ENCODE measurements around the gene NIPAL3. TPM values are rescaled to one million over a fixed set of nuclear protein-coding genes. Genes with fewer than 3 reads are reported as not detected.

The NIPAL3 gene
- total RNA-seq, 1 donor from 2014 or later: 30.1 TPM

- peaks cover 26% of the 10 kb centered on the region for H3K4me1 ChIP-seq
- H3K36me3 ChIP-seq: no peaks in the 10 kb centered on the region
- intact Hi-C loops (cut with micrococcal nuclease): loop anchor here (10.0 kb wide), 1 partner anchor 100 kb away; no protein-coding TSS in a partner anchor
- no peak for TF ChIP-seq CTCF (IDR thresholded peaks at IDR 0.05; ENCODE audit: borderline replicate concordance)
- no peaks in the 10 kb centered on the region for H3K9me3 ChIP-seq (replicated peaks)
- no peak overlapping the region for H3K27ac ChIP-seq (replicated peaks)
- no peak overlapping the region for H3K4me3 ChIP-seq
- H3K27me3 ChIP-seq (ENCODE audit: low read depth): no peaks in the 10 kb centered on the region
- no peak for DNase-seq
These were observed 89.0 kb downstream of the NIPAL3 start for GRCh38 chr1:24504560-24504959.

- no peak overlapping the region for H3K27ac ChIP-seq (replicated peaks)
- H3K9me3 ChIP-seq (replicated peaks): no peaks in the 10 kb centered on the region
- no peaks in the 10 kb centered on the region for H3K36me3 ChIP-seq
- DNase-seq: no peak
- no peaks in the 10 kb centered on the region for H3K27me3 ChIP-seq (ENCODE audit: low read depth)
- no peak for TF ChIP-seq CTCF (IDR thresholded peaks at IDR 0.05; ENCODE audit: borderline replicate concordance)
- no peak overlapping the region for H3K4me3 ChIP-seq
- intact Hi-C loops (cut with micrococcal nuclease): loop anchor here (10.0 kb wide), 1 partner anchor 101 kb away; no protein-coding TSS in a partner anchor
- peaks cover 26% of the 10 kb centered on the region for H3K4me1 ChIP-seq
These were observed 90.2 kb downstream of the NIPAL3 start for GRCh38 chr1:24505816-24506215.

- TF ChIP-seq CTCF (IDR thresholded peaks at IDR 0.05; ENCODE audit: borderline replicate concordance): no peak
- Histone ChIP-seq H3K27ac (replicated peaks) (no peak overlapping the region), H3K27me3 (ENCODE audit: low read depth) (no peaks in the 10 kb centered on the region), H3K4me1 (peaks cover 18% of the 10 kb centered on the region), H3K4me3 (no peak overlapping the region), H3K36me3 (no peaks in the 10 kb centered on the region), H3K9me3 (replicated peaks) (no peaks in the 10 kb centered on the region)
- intact Hi-C loops (cut with micrococcal nuclease): loop anchor here (10.0 kb wide), 1 partner anchor 102 kb away; no protein-coding TSS in a partner anchor
- DNase-seq: no peak
These were observed 91.2 kb downstream of the NIPAL3 start for GRCh38 chr1:24506691-24507381.

GRCh38 chr1:24507405-24507804, 91.8 kb downstream of the NIPAL3 start:
- H3K9me3 ChIP-seq (replicated peaks): no peaks in the 10 kb centered on the region
- H3K4me3 ChIP-seq: no peak overlapping the region
- H3K27ac ChIP-seq (replicated peaks): no peak overlapping the region
- H3K4me1 ChIP-seq: peaks cover 14% of the 10 kb centered on the region
- TF ChIP-seq CTCF (IDR thresholded peaks at IDR 0.05; ENCODE audit: borderline replicate concordance): no peak
- no peak for DNase-seq
- no peaks in the 10 kb centered on the region for H3K36me3 ChIP-seq
- intact Hi-C loops (cut with micrococcal nuclease): loop anchor here (10.0 kb wide), 1 partner anchor 103 kb away; no protein-coding TSS in a partner anchor
- no peaks in the 10 kb centered on the region for H3K27me3 ChIP-seq (ENCODE audit: low read depth)

GRCh38 chr1:24508911-24509310, 93.3 kb downstream of the NIPAL3 start:
- Histone ChIP-seq H3K27me3 (ENCODE audit: low read depth) (no peaks in the 10 kb centered on the region), H3K4me3 (no peak overlapping the region), H3K27ac (replicated peaks) (no peak overlapping the region), H3K9me3 (replicated peaks) (no peaks in the 10 kb centered on the region), H3K36me3 (no peaks in the 10 kb centered on the region), H3K4me1 (peaks cover 5% of the 10 kb centered on the region)
- DNase-seq: no peak
- intact Hi-C loops (cut with micrococcal nuclease): loop anchor here (10.0 kb wide), 1 partner anchor 104 kb away; no protein-coding TSS in a partner anchor
- TF ChIP-seq CTCF (IDR thresholded peaks at IDR 0.05; ENCODE audit: borderline replicate concordance): no peak

Measured in left ventricle myocardium inferior (tissue), 1 donor.